NCI-H2171 treated with DMSO at 0.1 percent for 48 hours (cell line): ENCODE results near the gene MBD3L2.
A peak's percentile ranks its signal among the peaks of the same experiment; 100 is the strongest.
"Not testable (repeated sequence)": the region's sequence is repeated elsewhere in the genome, so short reads cannot be mapped to it uniquely, and the experiment has no call there.

Experiments used
- DNase-seq: peaks from one replicate; lab custom pipeline; 2025; lab: John Stamatoyannopoulos, UW

The MBD3L2 gene

GRCh38 chr19:7049021-7049420 is at the start of gene MBD3L2:
Gene MBD3L2 (plus strand): TSS chr19:7049321. CDS start chr19:7049374, 53 bp downstream.
- not testable (repeated sequence) for DNase-seq

DNA sequence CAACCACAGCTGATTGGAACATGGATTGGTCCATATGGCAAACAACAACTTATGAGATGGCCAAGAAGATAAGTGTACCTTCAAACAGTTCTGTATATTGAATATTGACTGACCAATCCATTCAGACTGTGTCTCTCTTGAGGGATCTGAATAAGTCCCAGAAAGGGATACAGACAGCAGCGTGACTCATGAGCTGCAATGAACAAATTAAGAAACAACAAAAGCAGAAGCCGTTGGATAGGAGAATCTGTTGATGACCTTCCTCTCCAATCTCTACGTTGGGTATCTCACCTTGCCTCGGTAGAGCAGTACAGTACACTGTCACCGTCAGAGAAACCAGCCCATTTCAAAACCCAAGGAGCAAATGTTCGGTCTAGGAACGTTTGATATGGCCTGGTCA is 49.2 kb upstream of the MBD3L2 start:
- DNase-seq: no peak

DNA sequence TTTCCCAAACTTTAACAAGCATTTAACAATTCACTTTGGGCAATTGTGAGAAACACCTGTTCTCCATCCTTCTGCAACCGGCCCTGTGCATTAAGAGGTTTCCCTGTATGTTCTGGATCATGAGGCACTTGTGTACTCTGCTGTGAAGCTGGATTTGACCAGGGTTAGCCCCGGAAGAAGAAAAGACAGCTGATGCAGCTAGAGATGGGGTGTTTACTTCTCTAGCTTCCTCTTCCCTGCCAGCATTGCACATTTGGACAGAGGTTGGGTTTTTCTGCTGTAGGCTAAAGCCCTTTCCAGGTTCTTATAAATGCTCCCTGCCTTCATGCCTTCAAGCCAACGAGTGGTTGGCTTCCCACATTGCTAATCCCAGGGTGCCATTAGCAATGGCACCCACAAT is 48.8 kb upstream of the MBD3L2 start:
- DNase-seq: no peak

- no peak for DNase-seq
Measured at GRCh38 chr19:7000816-7001215, 48.3 kb upstream of the MBD3L2 start.

DNA sequence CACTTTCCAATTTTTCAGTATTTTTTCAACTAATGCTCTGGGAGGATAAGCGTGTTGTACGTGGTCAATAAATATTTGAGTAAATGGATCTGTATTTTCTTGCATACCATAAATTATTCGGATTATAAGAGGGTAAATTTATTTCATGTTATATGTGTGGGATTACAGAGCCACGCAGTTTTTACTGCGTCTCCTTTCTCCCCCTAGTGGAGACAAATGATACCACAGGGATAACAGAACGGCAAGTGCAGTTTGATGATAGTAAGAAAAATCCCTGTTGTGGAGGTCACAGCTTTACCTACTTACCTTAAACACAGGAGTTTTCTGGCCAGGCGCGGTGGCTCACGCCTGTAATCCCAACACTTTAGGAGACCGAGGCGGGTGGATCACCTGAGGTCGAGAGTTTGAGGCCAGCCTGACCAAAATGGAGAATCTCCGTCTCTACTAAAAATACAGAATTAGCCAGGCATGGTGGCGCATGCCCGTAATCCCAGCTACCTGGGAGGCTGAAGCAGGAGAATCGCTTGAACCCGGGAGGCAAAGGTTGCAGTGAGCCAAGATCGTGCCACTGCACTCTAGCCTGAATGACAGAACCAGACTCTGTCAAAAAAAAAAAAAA is 44.7 kb upstream of the MBD3L2 start:
- peak; percentile 37 for DNase-seq

GRCh38 chr19:7006135-7006704 is 42.9 kb upstream of the MBD3L2 start:
- DNase-seq: peak; percentile 22

DNA sequence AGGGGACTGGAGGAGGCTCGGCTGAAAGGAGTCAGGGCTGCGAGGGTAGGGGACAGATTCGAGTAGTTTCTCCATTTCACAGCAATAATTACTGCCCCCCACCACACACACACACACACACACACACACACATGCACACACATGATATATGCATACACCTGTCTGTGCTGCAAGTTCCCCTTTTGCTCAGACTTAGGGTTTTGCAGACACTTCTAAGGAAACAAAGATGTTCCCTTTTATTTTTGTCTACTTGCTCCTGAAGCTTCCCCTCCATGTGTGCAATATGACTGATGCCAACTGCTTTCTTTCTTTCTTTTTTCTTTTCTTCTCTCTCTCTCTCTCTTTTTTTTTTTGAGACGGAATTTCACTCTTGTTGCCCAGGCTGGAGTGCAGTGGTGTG is 41.3 kb upstream of the MBD3L2 start:
- DNase-seq: no peak

GRCh38 chr19:7010722-7011593 is 38.2 kb upstream of the MBD3L2 start:
- peak; percentile 28 for DNase-seq

- DNase-seq: no peak
Measured at GRCh38 chr19:7013678-7014077, 35.4 kb upstream of the MBD3L2 start.

DNA sequence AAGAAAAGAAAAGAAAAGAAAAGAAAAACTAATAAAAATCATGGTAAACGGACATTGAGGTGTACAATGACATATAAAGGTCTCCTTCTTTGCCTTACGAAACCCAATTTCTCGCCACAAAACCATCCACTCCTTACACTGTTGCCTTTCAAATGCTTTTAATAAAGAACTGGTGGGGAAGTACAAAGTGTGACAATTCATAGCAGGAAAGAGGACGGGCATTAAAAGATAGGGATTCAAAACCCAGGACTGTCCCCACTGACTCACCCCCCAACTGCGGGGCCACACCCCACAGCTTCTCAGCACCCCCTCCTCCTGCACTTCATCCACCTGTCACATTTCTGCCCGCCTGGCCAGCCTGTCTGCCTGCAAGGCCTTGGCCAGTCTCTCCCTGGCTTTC is 30.3 kb upstream of the MBD3L2 start:
- DNase-seq: no peak

- DNase-seq: not testable (repeated sequence)
Measured at GRCh38 chr19:7021331-7021730, 27.8 kb upstream of the MBD3L2 start, which contains the start of gene MBD3L2B. Gene MBD3L2B (minus strand): TSS chr19:7021431. CDS start chr19:7021397, 34 bp downstream.

DNA sequence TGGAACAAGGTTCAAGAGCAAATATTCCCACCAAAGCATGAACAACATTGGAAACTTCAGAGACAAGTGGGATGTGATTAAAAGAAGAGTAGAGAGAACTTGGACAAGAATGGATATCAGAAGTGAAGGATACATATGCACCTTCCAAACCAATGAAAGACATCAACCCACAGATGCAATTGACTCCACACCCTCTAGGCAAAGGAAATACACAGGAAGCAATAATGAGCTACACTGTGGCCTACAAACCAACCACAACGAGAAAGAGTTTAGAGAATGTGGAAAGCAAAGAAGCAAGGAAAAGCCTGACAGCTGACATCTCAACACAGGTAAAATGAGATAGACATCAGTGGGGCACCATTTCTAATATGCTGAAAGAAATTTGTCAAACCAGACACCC is 20.3 kb upstream of the MBD3L2 start:
- not testable (repeated sequence) for DNase-seq

- not testable (repeated sequence) for DNase-seq
Measured at GRCh38 chr19:7030278-7030677, 18.8 kb upstream of the MBD3L2 start, which contains the start of gene MBD3L5. Gene MBD3L5 (plus strand): TSS chr19:7030578. CDS start chr19:7030612, 34 bp downstream.

DNA sequence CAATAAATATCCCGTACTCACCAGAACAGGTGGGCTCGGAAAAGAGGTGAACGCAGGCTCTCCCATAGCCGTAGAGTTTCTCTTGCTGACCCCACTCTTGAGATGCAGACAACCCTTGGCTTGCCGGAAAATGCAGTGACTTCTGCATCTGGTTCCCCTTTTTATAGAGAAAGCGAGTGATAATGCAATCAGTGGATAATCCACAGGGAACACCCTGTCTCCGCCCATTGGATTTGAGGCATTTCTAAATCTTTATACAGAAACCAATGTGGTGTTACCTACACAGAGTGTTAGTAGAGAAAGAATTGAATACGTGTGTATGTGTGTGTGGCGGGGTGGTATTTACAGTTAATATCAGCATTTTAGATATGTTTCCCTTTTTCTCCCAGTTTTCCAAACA is 9.0 kb upstream of the MBD3L2 start, which contains the start of gene MBD3L4:
TSS of gene MBD3L4 (minus strand) at position 101 of the 400 bp plus-strand sequence. CDS start at position 66, 35 bp downstream.
- DNase-seq: not testable (repeated sequence)

DNA sequence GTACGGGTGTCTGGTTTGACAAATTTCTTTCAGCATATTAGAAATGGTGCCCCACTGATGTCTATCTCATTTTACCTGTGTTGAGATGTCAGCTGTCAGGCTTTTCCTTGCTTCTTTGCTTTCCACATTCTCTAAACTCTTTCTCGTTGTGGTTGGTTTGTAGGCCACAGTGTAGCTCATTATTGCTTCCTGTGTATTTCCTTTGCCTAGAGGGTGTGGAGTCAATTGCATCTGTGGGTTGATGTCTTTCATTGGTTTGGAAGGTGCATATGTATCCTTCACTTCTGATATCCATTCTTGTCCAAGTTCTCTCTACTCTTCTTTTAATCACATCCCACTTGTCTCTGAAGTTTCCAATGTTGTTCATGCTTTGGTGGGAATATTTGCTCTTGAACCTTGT is 7.6 kb upstream of the MBD3L2 start:
- DNase-seq: not testable (repeated sequence)

- not testable (repeated sequence) for DNase-seq
Measured at GRCh38 chr19:7051421-7051820, 2.3 kb downstream of the MBD3L2 start.

- DNase-seq: not testable (repeated sequence)
Measured at GRCh38 chr19:7052896-7053295, 3.8 kb downstream of the MBD3L2 start.

- not testable (repeated sequence) for DNase-seq
Measured at GRCh38 chr19:7054635-7055368, 5.7 kb downstream of the MBD3L2 start.

DNA sequence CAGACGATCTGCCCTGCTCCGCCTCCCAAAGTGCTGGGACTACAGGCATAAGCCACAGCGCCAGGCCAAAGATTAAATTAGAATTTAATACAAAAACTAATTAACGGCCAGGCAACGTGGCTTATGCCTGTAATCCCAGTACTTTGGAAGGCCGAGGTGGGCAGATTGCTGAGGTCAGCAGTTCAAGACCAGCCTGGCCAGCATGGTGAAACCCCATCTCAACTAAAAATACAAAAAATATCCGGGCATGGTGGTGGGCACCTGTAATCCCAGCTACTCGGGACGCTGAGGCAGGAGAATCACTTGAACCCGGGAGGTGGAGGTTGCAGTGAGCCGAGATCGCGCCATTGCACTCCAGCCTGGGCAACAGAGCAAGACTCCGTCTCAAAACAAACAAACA is 6.6 kb downstream of the MBD3L2 start:
- DNase-seq: not testable (repeated sequence)

DNA sequence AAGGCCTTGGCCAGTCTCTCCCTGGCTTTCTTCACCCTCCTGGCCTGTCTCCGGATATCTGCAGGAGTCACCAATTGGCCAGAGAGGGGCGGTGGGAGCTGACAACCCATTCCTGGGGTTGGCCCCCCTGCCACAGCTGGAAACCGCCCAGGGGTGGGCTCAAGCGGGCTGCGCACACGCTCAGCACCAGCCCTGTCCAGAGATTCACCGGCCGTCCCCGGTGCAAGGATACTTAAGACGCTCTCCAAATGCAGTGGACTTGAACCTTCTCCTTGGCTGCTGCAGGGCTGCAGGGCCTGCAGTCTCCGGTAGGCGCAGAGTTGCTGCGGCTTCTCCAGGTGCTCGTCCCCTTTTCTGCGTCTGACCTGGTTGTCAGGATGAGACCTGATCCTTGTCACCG is 7.2 kb downstream of the MBD3L2 start:
- not testable (repeated sequence) for DNase-seq

DNA sequence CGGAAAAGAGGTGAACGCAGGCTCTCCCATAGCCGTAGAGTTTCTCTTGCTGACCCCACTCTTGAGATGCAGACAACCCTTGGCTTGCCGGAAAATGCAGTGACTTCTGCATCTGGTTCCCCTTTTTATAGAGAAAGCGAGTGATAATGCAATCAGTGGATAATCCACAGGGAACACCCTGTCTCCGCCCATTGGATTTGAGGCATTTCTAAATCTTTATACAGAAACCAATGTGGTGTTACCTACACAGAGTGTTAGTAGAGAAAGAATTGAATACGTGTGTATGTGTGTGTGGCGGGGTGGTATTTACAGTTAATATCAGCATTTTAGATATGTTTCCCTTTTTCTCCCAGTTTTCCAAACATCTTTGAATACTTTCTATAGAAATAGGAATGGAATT is 9.5 kb downstream of the MBD3L2 start, which contains the start of gene MBD3L3:
TSS of gene MBD3L3 (minus strand) at position 101 of the 400 bp plus-strand sequence. CDS start at position 30, 71 bp downstream.
- not testable (repeated sequence) for DNase-seq

DNA sequence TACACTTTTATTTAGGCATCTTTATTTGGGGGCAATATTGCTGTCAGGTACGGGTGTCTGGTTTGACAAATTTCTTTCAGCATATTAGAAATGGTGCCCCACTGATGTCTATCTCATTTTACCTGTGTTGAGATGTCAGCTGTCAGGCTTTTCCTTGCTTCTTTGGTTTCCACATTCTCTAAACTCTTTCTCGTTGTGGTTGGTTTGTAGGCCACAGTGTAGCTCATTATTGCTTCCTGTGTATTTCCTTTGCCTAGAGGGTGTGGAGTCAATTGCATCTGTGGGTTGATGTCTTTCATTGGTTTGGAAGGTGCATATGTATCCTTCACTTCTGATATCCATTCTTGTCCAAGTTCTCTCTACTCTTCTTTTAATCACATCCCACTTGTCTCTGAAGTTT is 10.9 kb downstream of the MBD3L2 start:
- DNase-seq: not testable (repeated sequence)
